SU-DHL-6 (cell line): ENCODE measurements around the gene MARCHF3.

Experiments used
- H2AFZ ChIP-seq: fragments of 200-600 bp; sonication (generic); 2 replicates; pipeline ENCODE4 v1.6.1; 2014; ENCODE audit warnings: low read depth, mild to moderate bottlenecking, moderate library complexity, mixed read lengths, antibody characterized with exemption, low read length; ENCODE audit not compliant: severe bottlenecking
- H3F3A ChIP-seq: fragments of 200-600 bp; shearing (Covaris generic); 2 replicates; pipeline ENCODE4 v1.6.0; 2016; ENCODE audit warnings: antibody characterized with exemption, mild to moderate bottlenecking; ENCODE audit not compliant: insufficient read depth
- H3K27ac ChIP-seq: fragments of 200-600 bp; sonication (generic); 2 replicates; pipeline ENCODE4 v1.5.1; 2016; ENCODE audit warnings: low read depth, mild to moderate bottlenecking, low read length, moderate library complexity, mixed read lengths
- H3K27me3 ChIP-seq: fragments of 200-600 bp; sonication (generic), shearing (Covaris generic); 2 replicates; pipeline ENCODE4 v1.6.0; 2014; ENCODE audit warnings: mild to moderate bottlenecking, low read length
- H3K36me3 ChIP-seq: fragments of 200-600 bp; sonication (generic); 2 replicates; pipeline ENCODE4 v1.6.1; 2014; ENCODE audit warnings: mild to moderate bottlenecking, low read length, mixed read lengths
- H3K4me2 ChIP-seq: fragments of 300-600, 200-600 bp; shearing (Covaris generic), sonication (generic); 2 replicates; pipeline ENCODE4 v1.6.0; 2014; ENCODE audit warnings: low read length, low read depth, mild to moderate bottlenecking; ENCODE audit not compliant: poor library complexity, severe bottlenecking
- H3K4me3 ChIP-seq: fragments of 200-600 bp; sonication (generic); 2 replicates; pipeline ENCODE4 v1.5.1; 2014; ENCODE audit warnings: antibody characterized with exemption, low read length, mild to moderate bottlenecking, mixed read lengths; ENCODE audit not compliant: insufficient read depth, poor library complexity, severe bottlenecking
- H3K79me2 ChIP-seq: fragments of 200-600 bp; sonication (generic); 2 replicates; pipeline ENCODE4 v1.6.1; 2014; ENCODE audit warnings: mild to moderate bottlenecking, low read length, moderate library complexity; ENCODE audit not compliant: insufficient read depth
- H3K9ac ChIP-seq: fragments of 200-600 bp; sonication (generic); 2 replicates; pipeline ENCODE4 v1.7.0; 2014; ENCODE audit warnings: mild to moderate bottlenecking, low read length
- H3K9me2 ChIP-seq: fragments of 200-600 bp; sonication (generic); replicated peaks from 2 replicates; pipeline ENCODE4 v1.6.1; 2014; ENCODE audit warnings: low read length; ENCODE audit not compliant: insufficient read depth
- H3K9me3 ChIP-seq: fragments of 200-600 bp; sonication (generic); 2 replicates; pipeline ENCODE4 v1.6.1; 2014; ENCODE audit warnings: low read length, mixed read lengths; ENCODE audit not compliant: insufficient read depth
- H4K20me1 ChIP-seq: fragments of 200-600 bp; sonication (generic); 2 replicates; pipeline ENCODE4 v1.6.1; 2014; ENCODE audit warnings: low read depth, mild to moderate bottlenecking, antibody characterized with exemption, low read length, moderate library complexity, mixed read lengths
- EZH2phosphoT487 ChIP-seq: fragments of 200-600 bp; sonication (generic), shearing (Covaris generic); conservative IDR thresholded peaks from 2 replicates; pipeline ENCODE4 v1.6.1; 2018; ENCODE audit warnings: mild to moderate bottlenecking, antibody characterized with exemption, low read length, moderate library complexity, mixed read lengths
- TF ChIP-seq, protein P1 (sequence below): fragments of 200-600 bp; sonication (generic); IDR thresholded peaks from one replicate; pipeline ENCODE4 v1.5.1; 2017; ENCODE audit warnings: antibody characterized with exemption, mild to moderate bottlenecking, low read length, moderate library complexity; ENCODE audit not compliant: insufficient read depth, poor library complexity, severe bottlenecking

The MARCHF3 gene

DNA sequence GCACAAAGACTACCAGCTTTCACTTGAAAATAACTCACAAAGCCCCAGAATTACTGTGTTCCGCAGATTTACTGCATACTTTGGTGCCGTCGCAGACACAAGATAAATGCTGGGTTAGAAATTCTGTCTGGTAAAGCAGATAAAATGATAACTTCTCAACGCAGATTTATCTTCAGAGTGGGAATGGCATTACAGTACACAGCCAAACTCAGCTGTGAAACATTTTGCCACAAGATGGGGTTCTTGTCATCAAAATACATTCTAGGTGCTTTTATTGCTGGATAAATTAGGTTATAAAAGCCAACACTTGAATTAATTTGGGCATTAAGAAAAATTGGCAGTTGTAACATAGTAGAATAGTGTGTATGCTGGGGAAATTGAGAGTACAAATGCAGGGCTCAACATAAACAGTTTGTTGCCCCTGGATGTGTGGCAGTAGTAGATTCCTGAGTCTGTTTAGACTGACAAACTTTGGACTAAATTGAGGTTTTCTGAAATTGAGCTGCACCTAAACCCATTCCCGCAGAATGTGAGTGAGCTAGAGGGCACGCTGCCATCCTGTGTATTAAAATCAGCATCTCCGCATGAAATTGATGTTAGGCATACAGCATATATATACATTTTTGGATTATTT lies 192.3 kb downstream of the MARCHF3 start:
- Histone ChIP-seq H3K4me3 (no peak overlapping the region), H4K20me1 (peaks cover 5% of the 10 kb centered on the region; the same call in 1 of the 2 replicates), H3K36me3 (peaks cover 39% of the 10 kb centered on the region), H3K27ac (no peak overlapping the region), H3K4me2 (no peak overlapping the region), H3F3A (peaks cover 25% of the 10 kb centered on the region), H3K79me2 (peaks cover 3% of the 10 kb centered on the region; the same call in 1 of the 2 replicates), H3K27me3 (no peaks in the 10 kb centered on the region), H3K9ac (no peak overlapping the region), H3K9me2 (no peaks in the 10 kb centered on the region), H2AFZ (no peak overlapping the region), H3K9me3 (no peaks in the 10 kb centered on the region)
- TF ChIP-seq EZH2phosphoT487, result no peak
- TF ChIP-seq, protein P1, sequence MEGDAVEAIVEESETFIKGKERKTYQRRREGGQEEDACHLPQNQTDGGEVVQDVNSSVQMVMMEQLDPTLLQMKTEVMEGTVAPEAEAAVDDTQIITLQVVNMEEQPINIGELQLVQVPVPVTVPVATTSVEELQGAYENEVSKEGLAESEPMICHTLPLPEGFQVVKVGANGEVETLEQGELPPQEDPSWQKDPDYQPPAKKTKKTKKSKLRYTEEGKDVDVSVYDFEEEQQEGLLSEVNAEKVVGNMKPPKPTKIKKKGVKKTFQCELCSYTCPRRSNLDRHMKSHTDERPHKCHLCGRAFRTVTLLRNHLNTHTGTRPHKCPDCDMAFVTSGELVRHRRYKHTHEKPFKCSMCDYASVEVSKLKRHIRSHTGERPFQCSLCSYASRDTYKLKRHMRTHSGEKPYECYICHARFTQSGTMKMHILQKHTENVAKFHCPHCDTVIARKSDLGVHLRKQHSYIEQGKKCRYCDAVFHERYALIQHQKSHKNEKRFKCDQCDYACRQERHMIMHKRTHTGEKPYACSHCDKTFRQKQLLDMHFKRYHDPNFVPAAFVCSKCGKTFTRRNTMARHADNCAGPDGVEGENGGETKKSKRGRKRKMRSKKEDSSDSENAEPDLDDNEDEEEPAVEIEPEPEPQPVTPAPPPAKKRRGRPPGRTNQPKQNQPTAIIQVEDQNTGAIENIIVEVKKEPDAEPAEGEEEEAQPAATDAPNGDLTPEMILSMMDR, result no peak

GRCh38 chr5:126837242-126837641 lies 193.1 kb downstream of the MARCHF3 start:
- Histone ChIP-seq H3K36me3 (peaks cover 43% of the 10 kb centered on the region), H3K79me2 (peaks cover 3% of the 10 kb centered on the region; the same call in 1 of the 2 replicates), H3K9me3 (no peaks in the 10 kb centered on the region), H3K9me2 (no peaks in the 10 kb centered on the region), H4K20me1 (peaks cover 5% of the 10 kb centered on the region; the same call in 1 of the 2 replicates), H3K4me3 (no peak overlapping the region), H3K4me2 (no peak overlapping the region), H2AFZ (no peak overlapping the region), H3K9ac (no peak overlapping the region), H3F3A (peaks cover 27% of the 10 kb centered on the region), H3K27me3 (no peaks in the 10 kb centered on the region), H3K27ac (no peak overlapping the region)
- TF ChIP-seq EZH2phosphoT487, result no peak
- TF ChIP-seq, protein P1, result no peak

- Histone ChIP-seq H3K36me3 (peaks cover 43% of the 10 kb centered on the region), H2AFZ (no peak overlapping the region), H3K4me3 (no peak overlapping the region), H3K9ac (no peak overlapping the region), H3K27ac (no peak overlapping the region), H4K20me1 (peaks cover 5% of the 10 kb centered on the region; the same call in 1 of the 2 replicates), H3K27me3 (no peaks in the 10 kb centered on the region), H3K9me2 (no peaks in the 10 kb centered on the region), H3K79me2 (peaks cover 3% of the 10 kb centered on the region; the same call in 1 of the 2 replicates), H3K9me3 (no peaks in the 10 kb centered on the region), H3K4me2 (no peak overlapping the region), H3F3A (peaks cover 27% of the 10 kb centered on the region)
- TF ChIP-seq, protein P1, result no peak
- no peak for TF ChIP-seq EZH2phosphoT487
Observed at GRCh38 chr5:126836778-126837177, 193.6 kb downstream of the MARCHF3 start.
